ENCODE results near the gene KRTAP19-5. TPM values are rescaled to one million over a fixed set of nuclear protein-coding genes. Genes with fewer than 3 reads are reported as not detected.

The KRTAP19-5 gene
- total RNA-seq, 2 experiments from 2014 or later: not detected

GRCh38 chr21:30478004-30478403 lies 23.9 kb downstream of the KRTAP19-5 start:
- intact Hi-C loops (cut with DNase I, micrococcal nuclease): no loop called here
- no peak overlapping the region for H3K27ac Mint-ChIP-seq
- POLR2A ChIA-PET: no interaction called here

GRCh38 chr21:30468900-30469714 lies 32.8 kb downstream of the KRTAP19-5 start:
- Mint-ChIP-seq H3K9me3 (ENCODE audit: low read depth) (no peaks in the 10 kb centered on the region), H3K4me1 (no peaks in the 10 kb centered on the region)

More at GRCh38 chr21:30478004-30478403, 23.9 kb downstream of the KRTAP19-5 start:
- Mint-ChIP-seq H3K4me1 (no peaks in the 10 kb centered on the region), H3K36me3 (ENCODE audit: low read depth) (no peaks in the 10 kb centered on the region), H3K4me3 (no peak overlapping the region), H3K9me3 (ENCODE audit: low read depth) (no peaks in the 10 kb centered on the region), H3K27me3 (peaks cover 8% of the 10 kb centered on the region)
- CTCF ChIA-PET: no interaction called here
- ATAC-seq (no peak), DNase-seq (no peak)

GRCh38 chr21:30463713-30464112 lies 38.2 kb downstream of the KRTAP19-5 start:
- CTCF ChIA-PET: interaction anchor here (1.0 kb wide), 1 partner anchor 116 kb away, joined by 3 read pairs; no protein-coding TSS in a partner anchor
- peaks cover 4% of the 10 kb centered on the region for H3K27me3 Mint-ChIP-seq
- H3K27ac Mint-ChIP-seq: no peak overlapping the region
- no peaks in the 10 kb centered on the region for H3K36me3 Mint-ChIP-seq (ENCODE audit: low read depth)
- no peaks in the 10 kb centered on the region for H3K4me1 Mint-ChIP-seq
- intact Hi-C loops (cut with DNase I, micrococcal nuclease): no loop called here
- ATAC-seq (no peak), DNase-seq (no peak)
- POLR2A ChIA-PET: no interaction called here
- H3K9me3 Mint-ChIP-seq (ENCODE audit: low read depth): no peaks in the 10 kb centered on the region
- no peak overlapping the region for H3K4me3 Mint-ChIP-seq

More at GRCh38 chr21:30468900-30469714, 32.8 kb downstream of the KRTAP19-5 start:
- ATAC-seq (no peak), DNase-seq (no peak)
- Mint-ChIP-seq H3K27ac (no peak overlapping the region), H3K36me3 (ENCODE audit: low read depth) (no peaks in the 10 kb centered on the region), H3K27me3 (peaks cover 11% of the 10 kb centered on the region), H3K4me3 (no peak overlapping the region)
- intact Hi-C loops (cut with DNase I, micrococcal nuclease): no loop called here
- ChIA-PET POLR2A (no interaction called here), CTCF (no interaction called here)

Other genes with a start within 250 kb of the KRTAP19-5 start
- not detected for gene KRTAP24-1, start 219.2 kb downstream of the KRTAP19-5 start, total RNA-seq
- gene KRTAP25-1, start 212.6 kb downstream of the KRTAP19-5 start, total RNA-seq: not detected
- gene KRTAP26-1, start 181.8 kb downstream of the KRTAP19-5 start, total RNA-seq: not detected
- gene KRTAP27-1, start 164.4 kb downstream of the KRTAP19-5 start, total RNA-seq: not detected
- not detected for gene KRTAP23-1, start 153.5 kb downstream of the KRTAP19-5 start, total RNA-seq
- gene KRTAP13-2, start 129.9 kb downstream of the KRTAP19-5 start, total RNA-seq: not detected
- not detected for gene KRTAP13-1, start 106.1 kb downstream of the KRTAP19-5 start, total RNA-seq
- gene KRTAP13-3, start 76.2 kb downstream of the KRTAP19-5 start, total RNA-seq: not detected
- gene KRTAP13-4, start 71.9 kb downstream of the KRTAP19-5 start, total RNA-seq: not detected
- not detected for gene KRTAP15-1, start 61.9 kb downstream of the KRTAP19-5 start, total RNA-seq
- gene KRTAP19-1, start 21.8 kb downstream of the KRTAP19-5 start, total RNA-seq: not detected
- not detected for gene KRTAP19-2, start 14.7 kb downstream of the KRTAP19-5 start, total RNA-seq
- gene KRTAP19-3, start 10.1 kb downstream of the KRTAP19-5 start, total RNA-seq: not detected
- not detected for gene KRTAP19-4, start 5.0 kb downstream of the KRTAP19-5 start, total RNA-seq
- not detected for gene KRTAP19-6, start 39.7 kb upstream of the KRTAP19-5 start, total RNA-seq
- gene KRTAP19-7, start 59.2 kb upstream of the KRTAP19-5 start, total RNA-seq: not detected
- not detected for gene KRTAP22-2, start 88.3 kb upstream of the KRTAP19-5 start, total RNA-seq
- not detected for gene KRTAP6-3, start 90.3 kb upstream of the KRTAP19-5 start, total RNA-seq
- gene KRTAP6-2, start 96.8 kb upstream of the KRTAP19-5 start, total RNA-seq: not detected
- gene KRTAP22-1, start 98.9 kb upstream of the KRTAP19-5 start, total RNA-seq: not detected
- gene KRTAP6-1, start 111.8 kb upstream of the KRTAP19-5 start, total RNA-seq: not detected
- gene KRTAP20-1, start 114.3 kb upstream of the KRTAP19-5 start, total RNA-seq: not detected
- gene KRTAP20-4, start 118.5 kb upstream of the KRTAP19-5 start, total RNA-seq: not detected
- not detected for gene KRTAP20-2, start 133.1 kb upstream of the KRTAP19-5 start, total RNA-seq
- gene KRTAP20-3, start 140.7 kb upstream of the KRTAP19-5 start, total RNA-seq: not detected
- not detected for gene KRTAP21-3, start 216.6 kb upstream of the KRTAP19-5 start, total RNA-seq
- not detected for gene KRTAP21-2, start 245.1 kb upstream of the KRTAP19-5 start, total RNA-seq

All from activated CD4-positive, alpha-beta T cell treated with anti-CD3 and anti-CD28 coated beads for 36 hours (primary cell).